GM12865 (cell line): ENCODE data around the gene FAAH2.
"Not testable (repeated sequence)": the region's sequence is repeated elsewhere in the genome, so short reads cannot be mapped to it uniquely, and the experiment has no call there.

Experiments
- DNase-seq: peaks from one replicate; pipeline ENCODE4 v3.0.0; 2010; ENCODE audit warnings: low read depth
- H3K4me3 ChIP-seq: 2 replicates; pipeline ENCODE4 v1.5.1; 2011; ENCODE audit warnings: mild to moderate bottlenecking, low read depth, low read length, control low read depth
- TF ChIP-seq, protein P1 (sequence below): IDR thresholded peaks from 2 replicates; pipeline ENCODE4 v1.5.1; 2011; ENCODE audit warnings: low read length, control low read depth, low read depth, inconsistent platforms; ENCODE audit not compliant: insufficient read depth; ENCODE audit errors: missing control alignments

Gene FAAH2

DNA sequence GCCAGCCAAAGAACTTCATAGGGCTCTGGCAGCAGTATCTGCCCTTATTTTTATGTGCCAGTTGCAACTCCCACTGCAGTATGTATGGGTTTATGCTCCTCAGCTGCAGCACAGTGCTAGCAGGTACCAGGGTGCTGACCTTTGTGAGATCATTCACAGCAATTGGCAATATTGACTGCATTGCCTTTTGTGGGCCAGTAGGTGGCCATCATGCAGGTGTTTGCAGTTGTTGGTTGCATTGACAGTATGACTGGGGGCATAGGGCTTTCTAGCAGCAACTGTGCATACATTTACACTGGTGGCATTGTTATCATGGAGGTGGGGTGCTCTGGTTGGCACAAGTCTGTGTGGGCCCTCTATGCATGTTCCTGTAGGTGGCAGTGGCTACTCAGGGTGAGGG lies 42.5 kb downstream of the FAAH2 start:
- TF ChIP-seq, protein P1, sequence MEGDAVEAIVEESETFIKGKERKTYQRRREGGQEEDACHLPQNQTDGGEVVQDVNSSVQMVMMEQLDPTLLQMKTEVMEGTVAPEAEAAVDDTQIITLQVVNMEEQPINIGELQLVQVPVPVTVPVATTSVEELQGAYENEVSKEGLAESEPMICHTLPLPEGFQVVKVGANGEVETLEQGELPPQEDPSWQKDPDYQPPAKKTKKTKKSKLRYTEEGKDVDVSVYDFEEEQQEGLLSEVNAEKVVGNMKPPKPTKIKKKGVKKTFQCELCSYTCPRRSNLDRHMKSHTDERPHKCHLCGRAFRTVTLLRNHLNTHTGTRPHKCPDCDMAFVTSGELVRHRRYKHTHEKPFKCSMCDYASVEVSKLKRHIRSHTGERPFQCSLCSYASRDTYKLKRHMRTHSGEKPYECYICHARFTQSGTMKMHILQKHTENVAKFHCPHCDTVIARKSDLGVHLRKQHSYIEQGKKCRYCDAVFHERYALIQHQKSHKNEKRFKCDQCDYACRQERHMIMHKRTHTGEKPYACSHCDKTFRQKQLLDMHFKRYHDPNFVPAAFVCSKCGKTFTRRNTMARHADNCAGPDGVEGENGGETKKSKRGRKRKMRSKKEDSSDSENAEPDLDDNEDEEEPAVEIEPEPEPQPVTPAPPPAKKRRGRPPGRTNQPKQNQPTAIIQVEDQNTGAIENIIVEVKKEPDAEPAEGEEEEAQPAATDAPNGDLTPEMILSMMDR, result no peak
- DNase-seq, result no peak

DNA sequence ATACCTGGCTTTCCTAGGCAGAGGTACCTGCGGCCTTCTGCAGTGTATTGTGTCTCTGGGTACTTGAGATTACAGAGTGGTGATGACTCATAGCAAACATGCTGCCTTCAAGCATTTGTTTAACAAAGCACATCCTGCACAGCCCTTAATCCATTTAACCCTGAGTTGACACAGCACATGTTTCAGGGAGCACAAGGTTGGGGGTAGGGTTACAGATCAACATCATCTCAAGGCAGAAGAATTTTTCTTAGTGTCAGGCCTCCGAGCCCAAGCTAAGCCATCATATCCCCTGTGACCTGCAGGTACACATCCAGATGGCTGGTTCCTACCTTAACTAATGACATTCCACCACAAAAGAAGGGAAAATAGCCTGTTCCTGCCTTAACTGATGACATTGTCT lies 49.3 kb downstream of the FAAH2 start:
- not testable (repeated sequence) for DNase-seq, H3K4me3 ChIP-seq

More for the DNA sequence above, 42.5 kb downstream of the FAAH2 start:
- no peak overlapping the region for H3K4me3 ChIP-seq

DNA sequence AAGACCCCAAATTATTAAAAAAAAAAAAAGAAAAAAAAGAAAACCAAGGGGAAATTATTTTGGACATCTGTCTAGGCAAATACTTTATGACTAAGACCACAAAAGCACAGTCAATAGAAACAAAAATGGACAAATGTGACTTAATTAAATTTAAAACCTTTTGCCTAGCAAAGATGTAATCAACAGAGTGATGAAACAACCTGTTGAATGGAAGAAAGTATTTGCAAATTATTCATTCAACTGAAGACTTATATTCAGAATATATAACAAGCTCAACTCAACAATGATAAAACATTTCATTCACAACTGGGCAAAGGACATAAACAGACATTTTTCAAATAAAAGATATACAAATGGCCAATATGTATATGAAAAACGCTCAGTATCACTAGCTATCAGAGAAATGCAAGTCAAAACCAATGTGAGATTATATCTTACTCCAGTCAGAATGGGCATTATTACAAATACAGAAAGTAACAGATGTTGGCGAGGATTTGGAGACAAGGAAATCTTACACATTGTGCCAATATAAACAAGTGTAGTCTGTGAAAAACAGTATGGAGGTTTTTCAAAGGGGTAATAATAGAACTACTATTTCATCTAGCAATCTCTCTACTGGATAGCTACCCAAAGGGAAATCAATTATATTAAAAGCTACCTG lies 67.1 kb downstream of the FAAH2 start:
- TF ChIP-seq, protein P1, result no peak
- no peak for DNase-seq
- no peak overlapping the region for H3K4me3 ChIP-seq

DNA sequence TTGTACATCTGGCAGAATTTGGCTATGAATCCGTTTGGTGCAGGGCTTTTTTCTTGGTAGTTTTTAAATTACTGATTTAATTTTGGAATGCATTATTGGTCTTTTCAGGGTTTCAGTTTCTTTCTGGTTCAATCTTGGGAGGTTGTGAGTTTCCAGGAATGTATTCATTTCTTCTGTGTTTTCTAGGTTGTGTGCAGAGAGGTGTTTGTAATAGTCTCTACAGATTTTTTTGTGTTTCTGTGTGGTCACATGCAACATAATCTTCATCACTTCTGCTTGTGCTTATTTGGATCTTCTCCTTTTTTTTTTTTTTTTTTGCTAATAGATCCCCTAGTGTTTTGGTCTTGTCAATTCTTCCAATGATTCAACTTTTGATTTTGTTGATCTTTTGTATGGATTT lies 77.6 kb downstream of the FAAH2 start:
- H3K4me3 ChIP-seq, result no peak overlapping the region
- TF ChIP-seq, protein P1, result no peak
- DNase-seq, result no peak

DNA sequence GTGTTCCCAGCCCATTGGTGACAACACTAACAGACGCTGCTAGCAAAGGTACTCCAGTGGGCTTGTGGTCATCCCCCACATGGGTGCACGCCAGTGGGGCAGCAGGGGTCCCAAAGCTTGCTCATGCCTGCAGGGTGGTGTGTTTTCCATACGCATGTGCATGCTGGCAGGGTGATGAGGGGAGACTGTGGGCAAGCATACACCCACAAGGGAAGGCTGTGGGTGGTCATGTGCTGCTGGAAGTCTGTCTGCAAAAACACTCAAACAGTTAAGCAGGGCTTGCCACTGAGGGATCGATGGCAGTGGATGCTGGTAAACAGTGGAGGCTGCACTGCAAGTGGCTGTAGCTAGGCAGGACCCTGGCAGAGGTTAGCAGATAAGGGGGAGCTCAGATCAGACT lies 79.9 kb downstream of the FAAH2 start:
- TF ChIP-seq, protein P1, result no peak
- H3K4me3 ChIP-seq, result no peak overlapping the region
- DNase-seq, result no peak

DNA sequence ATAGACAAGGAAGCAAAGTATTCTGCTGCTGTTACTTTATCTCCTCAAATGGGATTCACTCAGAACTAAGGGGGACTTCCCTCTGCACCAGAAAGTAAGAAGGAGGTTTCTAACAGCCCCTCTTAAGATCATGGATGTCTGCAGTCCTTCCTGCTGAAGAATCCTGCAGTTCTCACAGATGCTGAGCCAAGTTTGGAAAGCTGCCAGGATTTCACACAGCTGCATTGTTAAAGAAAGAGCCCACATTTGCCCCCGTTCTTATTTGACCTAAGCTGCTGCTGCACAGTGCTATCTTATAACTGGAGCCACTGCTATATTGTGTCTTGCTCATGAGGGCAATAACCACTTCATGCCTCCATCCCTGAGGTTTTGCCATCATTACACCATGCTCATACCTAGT lies 81.1 kb downstream of the FAAH2 start:
- TF ChIP-seq, protein P1, result no peak
- H3K4me3 ChIP-seq, result no peak overlapping the region
- DNase-seq, result no peak

DNA sequence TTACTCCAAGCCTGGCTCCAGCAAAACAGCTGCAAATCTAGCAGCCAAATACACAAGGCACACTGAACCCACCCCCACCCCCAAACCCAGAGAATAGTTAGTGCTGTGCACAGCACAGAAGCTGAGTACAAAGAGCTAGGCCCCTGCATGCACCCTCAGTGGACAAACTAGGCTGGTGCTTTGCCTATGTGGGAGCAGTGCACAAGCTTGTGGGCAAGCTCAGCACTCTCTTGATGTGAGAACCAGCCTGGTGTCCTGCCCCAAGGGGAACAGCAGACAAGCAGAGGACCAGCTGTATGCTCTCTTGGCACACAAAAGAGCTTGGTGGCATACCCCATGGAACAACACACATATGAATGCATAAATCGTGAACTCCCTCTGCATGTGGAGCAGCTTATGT lies 81.7 kb downstream of the FAAH2 start:
- TF ChIP-seq, protein P1, result no peak
- no peak for DNase-seq
- H3K4me3 ChIP-seq, result no peak overlapping the region
